Measurements from ENCODE around the gene ATXN7L1.

ATXN7L1 gene

GRCh38 chr7:105707967-105708762 is 168.2 kb downstream of the ATXN7L1 start:
- no peak overlapping the region for H3K9ac ChIP-seq (ENCODE audit: low read depth, low read length, poor library complexity)

GRCh38 chr7:105707381-105707780 is 169.0 kb downstream of the ATXN7L1 start:
- Histone ChIP-seq H3K9ac (ENCODE audit: low read depth, low read length, poor library complexity) (no peak overlapping the region), H3K14ac (ENCODE audit: low read length) (no peak overlapping the region), H3K4me1 (ENCODE audit: control insufficient read depth in 2 of 2, insufficient read depth in 1 of 2, low read depth in 1 of 2, low read length in 2 of 2) (no peaks in the 10 kb centered on the region), H4K8ac (ENCODE audit: low read depth, low read length) (no peak overlapping the region), H2AK5ac (ENCODE audit: low read depth, low read length) (no peak overlapping the region), H2BK12ac (ENCODE audit: low read length) (no peak overlapping the region), H2BK5ac (ENCODE audit: low read length) (no peak overlapping the region), H4K91ac (ENCODE audit: low read depth, low read length, poor library complexity) (no peak overlapping the region), H3K4me2 (ENCODE audit: insufficient read depth, low read length, poor library complexity, severe bottlenecking) (no peak overlapping the region), H3K36me3 (replicated peaks in 1 of 2; ENCODE audit: control insufficient read depth in 2 of 2, insufficient read depth in 2 of 2, low read length in 2 of 2) (no peaks in the 10 kb centered on the region), H3K79me1 (ENCODE audit: low read depth, low read length) (no peaks in the 10 kb centered on the region), H2AFZ (ENCODE audit: low read length) (no peak overlapping the region), H3K4ac (ENCODE audit: low read length) (no peak overlapping the region), H3K4me3 (ENCODE audit: low read length in 2 of 2) (no peak overlapping the region), H2BK120ac (ENCODE audit: low read depth, low read length) (no peak overlapping the region), H3K18ac (ENCODE audit: low read length) (no peak overlapping the region), H3K27me3 (ENCODE audit: control insufficient read depth in 3 of 3, insufficient read depth in 3 of 3, low read depth in 1 of 3, low read length in 3 of 3) (no peaks in the 10 kb centered on the region), H2BK15ac (ENCODE audit: low read length) (no peak overlapping the region), H3K23ac (ENCODE audit: low read depth, low read length, poor library complexity) (no peak overlapping the region), H3K27ac (replicated peaks; ENCODE audit: low read length) (no peak overlapping the region), H3K9me3 (replicated peaks in 1 of 2; ENCODE audit: control insufficient read depth in 2 of 2, insufficient read depth in 1 of 2, low read depth in 1 of 2, low read length in 2 of 2) (peaks cover 10 to 16% of the 10 kb centered on the region in 2 donors)
- WGBS, 2 donors (ENCODE audit: extremely low coverage in 2 of 2, insufficient read length in 2 of 2, insufficient replicate concordance in 1 of 2): no CpG with 5 or more reads among the region's 3 CpGs
- no peak for DNase-seq (ENCODE audit: low spot score)

More at GRCh38 chr7:105707967-105708762, 168.2 kb downstream of the ATXN7L1 start:
- Histone ChIP-seq H3K4ac (ENCODE audit: low read length) (no peak overlapping the region), H3K27me3 (ENCODE audit: control insufficient read depth in 3 of 3, insufficient read depth in 3 of 3, low read depth in 1 of 3, low read length in 3 of 3) (no peaks in the 10 kb centered on the region), H2BK120ac (ENCODE audit: low read depth, low read length) (no peak overlapping the region), H3K18ac (ENCODE audit: low read length) (no peak overlapping the region), H3K4me1 (ENCODE audit: control insufficient read depth in 2 of 2, insufficient read depth in 1 of 2, low read depth in 1 of 2, low read length in 2 of 2) (no peaks in the 10 kb centered on the region), H3K36me3 (replicated peaks in 1 of 2; ENCODE audit: control insufficient read depth in 2 of 2, insufficient read depth in 2 of 2, low read length in 2 of 2) (no peaks in the 10 kb centered on the region), H4K8ac (ENCODE audit: low read depth, low read length) (no peak overlapping the region), H3K14ac (ENCODE audit: low read length) (no peak overlapping the region), H2AK5ac (ENCODE audit: low read depth, low read length) (no peak overlapping the region), H2BK5ac (ENCODE audit: low read length) (no peak overlapping the region), H3K79me1 (ENCODE audit: low read depth, low read length) (no peaks in the 10 kb centered on the region), H3K27ac (replicated peaks; ENCODE audit: low read length) (no peak overlapping the region), H3K23ac (ENCODE audit: low read depth, low read length, poor library complexity) (no peak overlapping the region), H2BK12ac (ENCODE audit: low read length) (no peak overlapping the region), H2AFZ (ENCODE audit: low read length) (no peak overlapping the region), H3K4me2 (ENCODE audit: insufficient read depth, low read length, poor library complexity, severe bottlenecking) (no peak overlapping the region), H4K91ac (ENCODE audit: low read depth, low read length, poor library complexity) (no peak overlapping the region), H3K4me3 (ENCODE audit: low read length in 2 of 2) (no peak overlapping the region), H3K9me3 (replicated peaks in 1 of 2; ENCODE audit: control insufficient read depth in 2 of 2, insufficient read depth in 1 of 2, low read depth in 1 of 2, low read length in 2 of 2) (peaks cover 10 to 24% of the 10 kb centered on the region in 2 donors), H2BK15ac (ENCODE audit: low read length) (no peak overlapping the region)
- DNase-seq (ENCODE audit: low spot score): no peak
- no CpG with 5 or more reads among the region's 9 CpGs for WGBS, 2 donors (ENCODE audit: extremely low coverage in 2 of 2, insufficient read length in 2 of 2, insufficient replicate concordance in 1 of 2)

- H3K4me2 ChIP-seq (ENCODE audit: insufficient read depth, low read length, poor library complexity, severe bottlenecking): no peak overlapping the region
- no peaks in the 10 kb centered on the region for H3K36me3 ChIP-seq (replicated peaks in 1 of 2; ENCODE audit: control insufficient read depth in 2 of 2, insufficient read depth in 2 of 2, low read length in 2 of 2)
- H3K4me3 ChIP-seq (ENCODE audit: low read length in 2 of 2): no peak overlapping the region
- H3K27ac ChIP-seq (replicated peaks; ENCODE audit: low read length): no peak overlapping the region
- no peak overlapping the region for H3K4ac ChIP-seq (ENCODE audit: low read length)
- H3K79me1 ChIP-seq (ENCODE audit: low read depth, low read length): no peaks in the 10 kb centered on the region
- peaks cover 0 to 4% of the 10 kb centered on the region in 2 donors for H3K9me3 ChIP-seq (replicated peaks in 1 of 2; ENCODE audit: control insufficient read depth in 2 of 2, insufficient read depth in 1 of 2, low read depth in 1 of 2, low read length in 2 of 2)
- no peak overlapping the region for H3K9ac ChIP-seq (ENCODE audit: low read depth, low read length, poor library complexity)
- H3K14ac ChIP-seq (ENCODE audit: low read length): no peak overlapping the region
- H4K8ac ChIP-seq (ENCODE audit: low read depth, low read length): no peak overlapping the region
- no peak overlapping the region for H2BK15ac ChIP-seq (ENCODE audit: low read length)
- H2BK5ac ChIP-seq (ENCODE audit: low read length): no peak overlapping the region
- no peaks in the 10 kb centered on the region for H3K27me3 ChIP-seq (ENCODE audit: control insufficient read depth in 3 of 3, insufficient read depth in 3 of 3, low read depth in 1 of 3, low read length in 3 of 3)
- no peak overlapping the region for H2BK12ac ChIP-seq (ENCODE audit: low read length)
- H2AK5ac ChIP-seq (ENCODE audit: low read depth, low read length): no peak overlapping the region
- no CpG with 5 or more reads among the region's 7 CpGs for WGBS, 2 donors (ENCODE audit: extremely low coverage in 2 of 2, insufficient read length in 2 of 2, insufficient replicate concordance in 1 of 2)
- no peak overlapping the region for H4K91ac ChIP-seq (ENCODE audit: low read depth, low read length, poor library complexity)
- H2AFZ ChIP-seq (ENCODE audit: low read length): no peak overlapping the region
- no peak overlapping the region for H3K18ac ChIP-seq (ENCODE audit: low read length)
- no peak overlapping the region for H3K23ac ChIP-seq (ENCODE audit: low read depth, low read length, poor library complexity)
- no peak overlapping the region for H2BK120ac ChIP-seq (ENCODE audit: low read depth, low read length)
- H3K4me1 ChIP-seq (ENCODE audit: control insufficient read depth in 2 of 2, insufficient read depth in 1 of 2, low read depth in 1 of 2, low read length in 2 of 2): no peaks in the 10 kb centered on the region
- DNase-seq (ENCODE audit: low spot score): no peak
These were observed 171.0 kb downstream of the ATXN7L1 start for GRCh38 chr7:105705427-105705826.

- no peaks in the 10 kb centered on the region for H3K27me3 ChIP-seq (ENCODE audit: control insufficient read depth in 3 of 3, insufficient read depth in 3 of 3, low read depth in 1 of 3, low read length in 3 of 3)
- no peak overlapping the region for H3K14ac ChIP-seq (ENCODE audit: low read length)
These were observed 173.0 kb downstream of the ATXN7L1 start for GRCh38 chr7:105703207-105703930.

More at GRCh38 chr7:105703207-105703930, 173.0 kb downstream of the ATXN7L1 start:
- H3K27ac ChIP-seq (replicated peaks; ENCODE audit: low read length): no peak overlapping the region
- no peak overlapping the region for H3K4me3 ChIP-seq (ENCODE audit: low read length in 2 of 2)
- no peak overlapping the region for H3K23ac ChIP-seq (ENCODE audit: low read depth, low read length, poor library complexity)
- no peak overlapping the region for H2BK12ac ChIP-seq (ENCODE audit: low read length)
- H2BK120ac ChIP-seq (ENCODE audit: low read depth, low read length): no peak overlapping the region
- no peak overlapping the region for H2BK15ac ChIP-seq (ENCODE audit: low read length)
- no peak overlapping the region for H3K4ac ChIP-seq (ENCODE audit: low read length)
- H4K91ac ChIP-seq (ENCODE audit: low read depth, low read length, poor library complexity): no peak overlapping the region
- DNase-seq (ENCODE audit: low spot score): no peak
- H4K8ac ChIP-seq (ENCODE audit: low read depth, low read length): no peak overlapping the region
- H3K4me2 ChIP-seq (ENCODE audit: insufficient read depth, low read length, poor library complexity, severe bottlenecking): no peak overlapping the region
- no CpG with 5 or more reads among the region's 10 CpGs for WGBS, 2 donors (ENCODE audit: extremely low coverage in 2 of 2, insufficient read length in 2 of 2, insufficient replicate concordance in 1 of 2)
- H3K4me1 ChIP-seq (ENCODE audit: control insufficient read depth in 2 of 2, insufficient read depth in 1 of 2, low read depth in 1 of 2, low read length in 2 of 2): no peaks in the 10 kb centered on the region
- no peaks in the 10 kb centered on the region for H3K36me3 ChIP-seq (replicated peaks in 1 of 2; ENCODE audit: control insufficient read depth in 2 of 2, insufficient read depth in 2 of 2, low read length in 2 of 2)
- H3K79me1 ChIP-seq (ENCODE audit: low read depth, low read length): no peaks in the 10 kb centered on the region
- H2AK5ac ChIP-seq (ENCODE audit: low read depth, low read length): no peak overlapping the region
- no peaks in the 10 kb centered on the region for H3K9me3 ChIP-seq (replicated peaks in 1 of 2; ENCODE audit: control insufficient read depth in 2 of 2, insufficient read depth in 1 of 2, low read depth in 1 of 2, low read length in 2 of 2)
- no peak overlapping the region for H3K9ac ChIP-seq (ENCODE audit: low read depth, low read length, poor library complexity)
- no peak overlapping the region for H2BK5ac ChIP-seq (ENCODE audit: low read length)
- no peak overlapping the region for H3K18ac ChIP-seq (ENCODE audit: low read length)
- H2AFZ ChIP-seq (ENCODE audit: low read length): no peak overlapping the region

Measured in neuronal stem cell (in vitro differentiated cells).